DMS53 treated with DMSO at 0.1 percent for 48 hours (cell line): ENCODE measurements around the gene AHRR.

Source experiments
- DNase-seq: peaks from one replicate; lab custom pipeline; 2025; ENCODE audit not compliant: unreplicated experiment; lab: John Stamatoyannopoulos, UW

The AHRR gene

GRCh38 chr5:318931-319601 lies 2.4 kb upstream of the AHRR start:
- DNase-seq = no peak

- DNase-seq = no peak
These were observed 837 bp upstream of the AHRR start for GRCh38 chr5:320524-321229.

- no peak for DNase-seq
These were observed 275 bp downstream of the AHRR start for GRCh38 chr5:321726-322251.

- peak; percentile 32 for DNase-seq
These were observed 897 bp downstream of the AHRR start for GRCh38 chr5:322281-322941.

GRCh38 chr5:322942-323879 lies 1.7 kb downstream of the AHRR start:
- DNase-seq = no peak

- DNase-seq = no peak
These were observed 3.5 kb downstream of the AHRR start for GRCh38 chr5:324736-325612.

- no peak for DNase-seq
These were observed 4.6 kb downstream of the AHRR start for GRCh38 chr5:326109-326508.

- no peak for DNase-seq
These were observed 7.7 kb downstream of the AHRR start for GRCh38 chr5:329121-329735.

- no peak for DNase-seq
These were observed 8.3 kb downstream of the AHRR start for GRCh38 chr5:329768-330167.

- no peak for DNase-seq
These were observed 11.3 kb downstream of the AHRR start for GRCh38 chr5:332843-333242.

- no peak for DNase-seq
These were observed 12.4 kb downstream of the AHRR start for GRCh38 chr5:333945-334344.

GRCh38 chr5:334903-335739 lies 13.6 kb downstream of the AHRR start:
- DNase-seq = no peak

- no peak for DNase-seq
These were observed 14.2 kb downstream of the AHRR start for GRCh38 chr5:335740-336038.

- peak; percentile 65 for DNase-seq
These were observed 16.1 kb downstream of the AHRR start for GRCh38 chr5:337563-338130.

- DNase-seq = no peak
These were observed 21.3 kb downstream of the AHRR start for GRCh38 chr5:342501-343460.

GRCh38 chr5:343461-344401 lies 22.2 kb downstream of the AHRR start:
- DNase-seq = no peak
